ENCODE data around the gene CCL25.

The CCL25 gene

DNA sequence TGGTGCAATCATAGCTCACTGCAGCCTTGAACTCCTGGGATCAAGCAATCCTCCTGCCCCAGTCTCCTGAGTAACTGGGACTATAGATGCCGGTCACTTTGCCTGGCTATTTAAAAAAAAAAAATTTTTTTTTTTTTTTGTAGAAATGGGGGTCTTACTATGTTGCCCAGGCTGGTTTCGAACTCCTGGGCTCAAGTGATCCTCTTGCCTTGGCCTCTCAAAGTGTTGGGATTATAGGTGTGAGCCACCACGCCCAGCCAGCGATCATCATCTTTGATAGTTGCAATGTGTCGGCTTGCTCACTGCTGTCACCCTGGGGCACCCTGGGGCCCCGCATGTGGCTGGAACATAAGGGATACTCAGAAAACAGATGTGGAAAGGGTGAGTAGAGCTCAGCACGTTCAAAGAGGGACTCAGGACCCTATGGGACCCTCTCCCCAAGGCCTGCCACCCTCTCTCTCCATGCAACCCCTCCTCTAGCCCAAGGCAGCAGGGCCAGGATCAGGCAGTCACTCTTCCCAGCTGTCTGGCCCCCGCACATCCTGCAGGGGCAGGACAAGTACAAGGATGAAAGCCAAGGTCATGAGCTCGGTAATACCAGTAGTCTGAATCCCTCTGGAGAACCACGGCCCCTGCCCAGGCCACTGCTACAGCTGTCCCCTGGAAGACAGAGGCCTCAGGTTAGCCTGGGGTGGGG is 6.5 kb upstream of the CCL25 start:
- DNase-seq: no peak

DNA sequence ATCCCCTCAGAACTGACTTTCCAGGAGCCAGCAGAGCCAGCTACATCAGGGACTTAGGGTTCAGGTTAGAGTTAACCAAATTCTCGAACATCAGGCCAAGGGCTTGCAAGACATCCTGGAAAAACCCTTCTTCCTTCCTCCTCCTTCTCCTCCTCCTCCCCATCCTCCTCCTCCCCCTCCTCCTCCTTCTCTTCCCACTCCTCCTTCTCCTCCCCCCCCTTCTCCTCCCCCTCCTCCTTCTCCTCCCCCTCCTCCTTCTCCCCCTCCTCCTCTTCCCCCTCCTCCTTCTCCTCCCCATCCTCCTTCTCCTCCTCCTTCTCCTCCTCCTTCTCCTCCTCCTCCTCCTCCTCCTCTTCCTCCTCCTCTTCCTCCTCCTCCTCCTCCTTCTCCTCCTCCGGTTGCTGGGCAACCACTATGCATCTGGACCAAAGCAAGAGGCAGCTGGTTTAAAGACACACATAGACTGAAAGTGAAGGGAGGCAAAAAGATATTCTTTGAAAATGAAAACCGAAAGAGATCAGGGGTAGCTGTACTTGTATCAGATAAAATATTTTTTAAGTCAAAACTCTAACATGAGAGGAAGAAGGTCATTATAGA is 5.9 kb upstream of the CCL25 start:
- DNase-seq: no peak

DNA sequence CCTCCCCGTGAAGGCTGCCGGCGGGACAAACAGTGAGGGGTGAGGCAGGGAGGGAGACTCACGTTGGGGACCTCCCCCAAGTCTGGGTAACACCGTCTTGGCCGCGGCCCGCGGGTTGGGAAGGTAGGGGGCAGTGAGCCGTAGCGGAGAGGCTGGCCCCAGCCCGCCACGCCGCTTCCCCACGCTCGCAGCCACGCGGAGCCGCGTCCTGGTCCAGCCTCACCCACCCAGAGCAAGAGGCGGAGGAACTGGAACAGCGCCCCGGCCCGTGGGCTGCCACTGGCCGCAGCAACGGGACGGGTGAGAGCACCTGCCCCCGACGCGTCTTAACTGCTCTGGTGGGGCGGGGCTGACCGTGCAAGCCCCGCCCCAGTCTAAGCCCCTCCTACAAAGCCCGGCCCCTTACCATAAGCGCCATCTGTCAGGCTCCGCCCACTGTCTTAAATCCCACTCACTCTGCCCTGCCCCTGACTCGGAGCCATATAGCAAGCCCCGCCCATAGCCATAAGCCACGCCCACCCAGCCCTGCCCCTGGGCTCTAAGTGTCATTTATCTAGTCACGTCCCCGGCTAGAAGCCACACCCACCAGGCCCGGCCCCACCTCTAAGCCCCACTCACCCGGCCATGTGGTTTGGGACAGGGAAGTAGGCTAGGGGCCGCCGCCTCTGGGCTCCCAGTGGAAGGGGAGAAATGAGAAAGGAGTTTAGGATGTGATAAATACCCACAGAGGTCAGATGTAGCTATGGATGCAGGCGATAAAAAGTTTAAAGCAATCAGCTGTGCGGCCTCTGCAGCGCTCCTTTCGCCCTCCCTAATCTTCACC is 2.1 kb upstream of the CCL25 start:
- DNase-seq: peak; percentile 57

DNA sequence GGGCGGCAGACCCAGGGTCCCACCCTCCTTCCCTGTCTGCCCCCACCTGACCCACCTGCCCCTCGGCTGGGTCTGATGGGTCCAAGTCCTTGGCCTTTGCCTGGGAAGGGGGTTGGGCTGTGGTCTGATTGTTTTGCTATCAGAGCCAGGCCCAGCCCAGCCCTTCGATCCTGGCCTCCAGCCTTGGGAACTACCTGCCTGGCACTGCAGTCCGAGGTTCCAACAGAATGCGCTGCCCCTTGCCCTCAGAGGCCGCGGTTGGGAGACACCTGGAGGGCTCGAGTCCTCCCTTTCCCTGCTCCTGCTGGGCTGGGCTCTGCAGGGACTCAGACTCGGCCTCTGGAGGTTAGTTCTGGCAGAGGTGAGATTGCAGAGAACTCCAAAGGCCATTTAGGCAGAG is 1.6 kb downstream of the CCL25 start:
- DNase-seq: no peak

DNA sequence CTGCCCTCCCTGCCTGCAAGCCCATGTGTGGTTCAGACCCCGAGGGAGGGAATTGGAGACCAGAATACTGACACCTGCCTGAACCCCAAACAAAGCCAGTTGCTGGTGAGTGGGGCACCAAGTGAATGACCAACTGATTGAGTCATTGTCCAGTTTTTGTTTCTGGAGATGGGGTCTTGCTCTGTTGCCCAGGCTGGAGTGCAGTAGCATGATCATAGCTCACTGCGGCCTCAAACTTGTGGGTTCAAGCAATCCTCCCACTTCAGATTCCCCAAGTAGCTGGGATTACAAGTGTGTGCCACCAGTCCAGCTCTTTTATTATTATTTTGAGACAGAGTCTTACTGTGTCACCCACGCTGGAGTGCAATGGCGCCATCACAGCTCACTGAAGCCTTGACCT is 4.0 kb downstream of the CCL25 start:
- no peak for DNase-seq

DNA sequence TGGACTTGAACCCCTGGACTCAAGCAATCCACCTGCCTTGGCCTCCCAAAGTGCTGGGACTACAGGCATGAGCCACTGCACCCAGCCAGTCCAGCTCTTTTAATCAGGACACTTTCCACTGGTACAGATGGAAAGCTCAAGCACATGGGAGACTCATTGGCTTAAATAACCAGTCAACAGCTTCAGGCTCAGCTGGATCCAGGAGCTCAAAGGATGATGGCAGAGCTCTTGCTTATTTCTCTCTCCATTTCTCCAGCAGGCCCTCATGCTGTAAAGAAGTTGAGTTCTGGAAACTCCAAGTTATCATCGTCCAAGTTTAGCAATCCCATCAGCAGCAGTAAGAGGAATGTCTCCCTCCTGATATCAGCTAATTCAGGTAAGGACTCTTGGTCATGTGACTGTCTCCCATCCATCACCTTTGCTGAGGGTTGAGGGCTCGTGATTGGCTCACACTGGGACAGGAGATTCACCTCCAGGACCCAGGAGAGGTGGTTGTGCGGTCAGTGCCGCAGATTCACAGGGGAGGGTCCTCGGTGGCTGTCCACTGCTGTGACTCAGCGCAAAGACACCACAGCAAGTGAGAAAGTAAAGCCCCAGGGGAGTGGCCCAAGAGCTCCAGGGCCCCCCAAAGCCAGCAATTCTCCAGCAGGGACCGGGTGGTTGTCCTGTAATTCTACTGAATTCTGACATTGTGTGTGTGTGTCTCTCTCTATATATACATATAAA is 5.1 kb downstream of the CCL25 start:
- DNase-seq: no peak

DNA sequence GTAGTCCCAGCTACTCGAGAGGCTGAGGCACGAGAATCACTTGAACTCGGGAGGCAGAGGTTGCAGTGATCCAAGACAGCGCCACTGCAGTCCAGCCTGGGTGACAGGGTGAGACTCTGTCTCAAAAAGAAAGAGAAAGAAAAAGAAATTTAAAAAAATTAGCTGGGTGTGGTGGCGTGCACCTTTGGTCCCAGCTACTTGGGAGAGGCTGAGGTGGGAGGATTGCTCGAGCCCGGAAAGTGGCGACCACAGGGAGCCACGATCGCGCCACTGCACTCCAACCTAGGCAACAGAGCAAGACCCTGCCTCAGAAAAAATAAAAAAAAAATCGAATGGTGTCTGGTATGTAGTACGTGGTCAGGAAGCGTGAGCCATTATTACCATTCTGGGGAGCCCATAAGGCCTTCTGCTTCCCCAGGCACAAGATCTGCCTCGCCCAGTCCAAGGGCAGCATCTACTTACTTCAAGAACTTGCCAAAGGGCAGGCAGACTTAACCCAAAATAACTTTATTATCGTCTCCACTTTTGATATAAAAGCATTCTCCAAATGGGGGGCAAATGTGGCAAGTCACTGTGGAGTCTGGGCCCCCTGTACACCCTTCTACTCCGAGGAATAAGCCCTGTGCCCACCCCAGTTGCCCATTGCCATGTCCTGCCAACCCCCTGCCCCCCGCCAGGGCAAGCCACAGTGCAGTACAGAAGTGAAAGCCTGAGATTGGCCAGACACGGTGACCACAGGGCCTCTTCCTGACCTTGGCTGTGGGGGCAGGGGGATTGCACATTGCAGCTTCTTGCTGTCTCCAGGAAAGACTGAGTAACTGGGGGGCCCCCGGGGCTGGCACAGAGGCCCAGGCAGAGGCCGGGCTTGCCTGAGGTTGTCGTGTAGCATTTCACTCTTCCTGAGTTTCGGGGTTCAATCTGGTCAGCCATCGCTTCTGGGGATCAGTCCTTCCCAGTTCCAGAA is 12.6 kb downstream of the CCL25 start:
- no peak for DNase-seq

DNA sequence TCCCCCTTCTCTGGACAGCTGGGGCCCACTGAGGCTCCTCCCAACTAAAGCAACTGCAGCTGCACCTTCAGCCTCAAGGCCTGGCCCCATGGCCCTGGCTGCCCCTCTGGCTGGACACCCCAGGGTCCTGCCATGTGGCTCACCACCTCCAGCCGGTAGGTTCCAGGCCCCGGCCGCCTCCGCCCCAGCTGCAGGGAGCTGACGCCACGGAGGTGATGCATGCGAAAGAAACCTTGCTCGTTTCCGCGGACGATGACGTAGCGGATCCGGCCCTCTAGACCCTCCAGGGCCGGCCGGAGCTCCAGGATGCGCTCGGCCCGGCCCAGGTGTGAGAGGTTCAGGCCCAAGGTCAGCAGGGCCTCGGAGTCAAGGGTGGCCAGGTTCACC is 13.3 kb downstream of the CCL25 start:
- no peak for DNase-seq

DNA sequence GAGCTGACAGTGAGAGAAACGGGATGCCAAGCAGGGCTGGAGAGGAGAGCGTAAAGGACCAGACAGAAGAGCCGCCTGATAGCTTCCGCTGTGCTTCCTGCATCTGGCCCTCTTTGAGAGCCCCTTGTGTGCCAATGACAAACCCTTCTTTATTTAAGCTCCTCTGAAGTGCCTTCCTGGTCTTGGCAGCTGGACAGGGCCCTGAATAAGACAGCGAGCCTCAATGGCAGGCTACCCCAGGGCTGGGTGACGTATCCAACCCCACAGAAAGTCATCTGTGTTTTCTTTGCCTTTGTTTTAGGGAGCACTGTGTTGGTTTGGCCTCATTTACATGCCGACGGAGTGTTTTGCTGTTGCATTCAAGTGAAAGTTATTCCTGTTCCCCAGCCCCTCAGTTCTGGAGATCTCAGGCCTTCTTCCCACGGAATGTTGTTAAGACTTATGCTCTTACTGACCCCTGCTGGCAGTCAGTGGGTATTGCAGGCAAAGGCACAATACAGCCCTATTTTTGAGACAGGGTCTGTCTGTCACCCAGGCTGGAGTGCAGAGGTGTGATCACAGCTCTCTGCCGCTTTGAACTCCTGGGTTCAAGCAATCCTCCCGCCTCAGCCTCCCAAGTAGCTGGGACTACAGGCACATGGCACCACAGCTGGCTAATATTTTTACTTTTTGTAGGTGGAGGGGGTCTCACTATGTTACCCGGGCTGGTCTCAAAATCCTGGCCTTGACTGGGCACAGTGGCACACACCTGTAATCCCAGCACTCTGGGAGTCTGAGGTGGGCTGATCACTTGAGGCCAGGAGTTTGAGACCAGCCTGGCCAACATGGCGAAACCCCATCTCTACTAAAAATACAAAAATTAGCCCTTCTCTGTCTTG is 16.8 kb downstream of the CCL25 start:
- no peak for DNase-seq

DNA sequence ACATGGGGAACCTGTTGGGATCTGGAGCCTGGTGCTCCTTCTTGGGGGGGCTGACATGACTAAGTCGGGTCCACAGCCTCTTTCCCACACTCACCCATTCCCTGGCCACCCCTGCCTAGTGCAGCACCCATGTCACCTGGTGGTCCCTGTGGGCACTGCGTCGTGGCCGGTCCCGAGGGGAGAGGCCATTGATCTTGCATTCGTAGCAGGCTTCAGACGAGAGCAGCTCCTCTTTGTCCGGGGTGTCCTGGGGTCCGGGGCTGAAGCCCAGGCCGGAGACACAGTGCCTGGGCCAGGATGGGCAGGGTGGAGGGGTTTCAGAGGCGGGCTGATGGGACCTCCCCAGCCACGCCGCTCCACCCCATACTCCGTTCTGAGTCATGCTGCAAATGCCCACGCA is 19.4 kb downstream of the CCL25 start:
- DNase-seq: no peak

DNA sequence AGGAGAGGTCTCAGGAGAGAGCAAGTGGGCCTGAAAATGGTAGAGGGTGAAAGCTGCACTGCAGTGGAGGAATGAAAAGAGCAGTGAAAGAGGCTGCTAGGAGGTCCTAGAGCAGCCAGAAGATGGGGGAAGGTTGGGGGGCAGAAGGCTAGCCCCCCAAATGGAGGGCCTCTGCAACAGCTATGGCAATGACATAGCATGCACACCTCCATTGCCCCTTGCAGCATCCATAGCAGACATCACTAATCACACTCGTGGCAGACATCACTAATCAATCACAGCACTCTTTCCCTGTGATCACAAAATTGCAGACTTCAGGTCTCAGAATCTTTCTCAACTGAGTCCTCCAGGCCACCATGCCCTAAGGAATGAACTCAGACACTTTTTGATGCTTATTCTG is 21.9 kb downstream of the CCL25 start:
- no peak for DNase-seq

DNA sequence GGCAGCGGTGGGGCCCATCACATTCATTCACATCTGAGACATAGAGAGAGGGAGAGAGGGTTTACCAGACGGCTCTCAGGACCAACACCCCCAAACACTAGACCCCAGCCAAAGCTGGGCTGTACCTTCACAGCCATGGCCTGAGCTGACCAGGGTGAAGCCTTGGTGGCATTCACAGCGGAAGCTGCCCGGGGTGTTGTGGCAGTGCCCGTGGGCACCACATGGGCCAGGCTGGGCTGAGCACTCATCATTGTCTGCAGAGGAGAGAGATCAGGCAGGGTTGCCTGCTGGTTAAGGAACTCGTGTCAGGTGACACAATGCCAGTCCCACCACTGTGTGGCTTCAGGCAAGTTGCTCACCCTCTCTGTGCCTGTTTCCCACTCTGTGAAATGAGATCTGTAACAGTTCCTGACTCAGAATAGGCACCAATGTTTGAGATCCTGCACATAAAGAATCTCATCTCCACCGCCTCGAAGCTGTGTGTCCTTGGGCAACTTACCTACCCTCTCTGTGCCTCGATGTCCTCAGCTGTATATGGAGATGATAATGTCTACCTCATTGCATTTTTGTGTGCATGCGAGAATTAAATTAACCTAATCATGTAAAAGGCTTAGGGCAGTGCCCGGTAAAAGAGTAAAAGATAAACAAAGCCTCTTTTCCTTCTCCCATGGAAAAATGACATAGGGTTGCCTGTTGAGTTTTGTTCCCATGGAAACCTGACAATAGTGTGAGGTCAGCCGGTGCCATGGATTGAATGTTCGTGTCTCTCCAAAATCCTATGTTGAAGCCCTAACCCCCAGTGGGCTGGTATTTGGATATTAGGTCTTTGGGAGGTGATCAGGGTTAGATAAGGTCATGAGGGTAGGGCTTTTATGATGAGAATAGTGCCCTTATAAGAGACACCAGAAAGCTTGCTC is 22.9 kb downstream of the CCL25 start:
- no peak for DNase-seq

DNA sequence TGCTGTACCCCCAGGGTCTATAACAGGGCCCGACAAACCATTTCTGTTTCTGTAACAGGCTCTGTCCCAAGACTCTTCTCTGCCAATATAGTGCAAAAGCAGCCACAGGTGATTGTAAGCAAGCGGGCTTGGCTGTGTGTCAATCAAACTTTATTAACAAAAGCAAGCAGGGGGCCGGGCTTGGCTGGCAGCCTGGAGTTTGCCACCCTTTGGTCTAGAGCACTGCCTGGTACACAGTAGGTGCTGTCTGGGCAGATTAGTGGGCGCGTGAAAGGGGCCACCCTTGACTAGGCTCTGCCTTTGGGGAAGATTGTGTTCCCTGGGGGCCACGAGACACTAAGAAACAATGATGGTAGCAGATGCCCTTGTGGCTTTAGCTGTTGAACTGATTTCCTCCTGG is 27.4 kb downstream of the CCL25 start:
- DNase-seq: no peak

DNA sequence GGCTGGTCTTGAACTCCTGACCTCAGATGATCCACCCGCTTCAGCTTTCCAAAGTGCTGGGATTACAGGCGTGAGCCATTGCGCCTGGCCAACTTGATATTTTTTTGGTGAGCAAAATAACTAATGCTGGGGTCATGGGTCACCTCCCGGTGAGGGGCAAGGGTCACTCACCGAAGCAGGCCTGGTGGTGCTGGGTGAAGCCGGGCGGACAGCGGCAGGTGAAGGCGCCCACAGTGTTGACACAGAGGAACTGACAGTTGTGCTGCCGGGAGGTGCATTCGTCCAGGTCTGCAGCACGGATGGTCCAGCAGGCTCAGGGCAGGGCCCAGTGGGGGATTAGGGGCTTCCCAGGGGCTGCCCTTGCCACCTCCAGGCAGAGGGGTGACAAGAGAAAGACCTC is 28.3 kb downstream of the CCL25 start:
- no peak for DNase-seq

DNA sequence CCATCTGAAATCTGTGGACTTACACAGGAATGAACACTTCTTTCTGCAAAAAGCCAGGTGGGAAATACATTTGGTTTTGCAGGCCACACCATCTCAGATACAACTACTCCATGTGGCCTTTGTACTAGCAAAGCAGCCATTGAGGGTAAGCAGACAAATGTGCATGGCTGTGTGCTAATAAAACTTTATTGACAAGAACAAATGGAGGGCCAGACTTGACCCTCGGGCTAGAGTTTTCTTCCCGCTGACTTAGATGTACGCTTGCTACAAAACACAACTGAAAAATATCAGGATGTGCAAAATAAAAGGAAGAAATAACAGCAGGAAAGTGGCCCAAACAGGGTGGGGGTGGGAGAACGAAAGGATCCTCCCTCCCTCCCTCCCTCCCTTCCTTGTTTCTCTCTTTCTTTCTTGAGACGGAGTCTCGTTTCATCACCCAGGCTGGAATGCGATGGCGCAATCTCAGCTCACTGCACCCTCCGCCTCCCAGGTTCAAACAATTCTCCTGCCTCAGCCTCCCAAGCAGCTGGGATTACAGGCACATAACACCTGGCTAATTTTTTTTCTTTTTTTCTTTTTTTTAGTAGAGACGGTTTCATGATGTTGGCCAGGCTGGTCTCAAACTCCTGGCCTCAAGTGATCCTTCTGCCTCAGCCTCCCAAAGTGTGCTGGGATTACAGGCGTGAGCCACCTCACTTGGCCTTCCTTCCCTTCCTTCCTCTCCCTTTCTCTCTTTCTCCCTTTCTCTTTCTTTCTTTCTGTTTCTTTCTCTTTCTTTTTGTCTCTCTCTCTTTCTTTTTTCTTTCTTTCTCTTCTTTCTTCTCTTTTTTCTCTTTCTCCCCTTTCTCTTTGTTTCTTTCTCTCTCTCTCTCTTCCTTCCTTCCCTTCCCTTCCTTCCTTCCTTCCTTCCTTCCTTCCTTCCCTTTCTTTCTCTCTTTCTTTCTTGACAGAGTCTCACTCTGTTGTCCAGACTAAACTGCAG is 29.3 kb downstream of the CCL25 start:
- no peak for DNase-seq

DNA sequence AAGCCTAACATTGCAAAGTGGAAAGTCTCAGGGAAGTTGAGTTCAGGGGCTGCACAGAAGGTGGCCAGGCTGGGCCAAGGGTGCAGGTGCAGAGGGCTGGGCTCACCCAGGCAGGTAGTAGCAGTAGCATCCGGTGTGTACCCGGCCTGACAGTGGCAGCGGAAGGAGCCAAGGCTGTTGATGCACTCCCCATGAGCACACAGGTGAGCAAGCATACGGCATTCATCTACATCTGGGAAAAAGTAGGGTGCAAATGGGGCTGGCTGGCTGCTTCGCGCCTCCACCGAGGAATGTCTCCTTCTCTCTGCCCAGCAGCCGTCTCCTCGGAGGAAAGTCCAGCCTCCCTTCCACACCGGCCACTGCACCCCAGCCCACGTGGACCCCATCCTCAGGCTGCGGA is 30.6 kb downstream of the CCL25 start:
- DNase-seq: no peak

DNA sequence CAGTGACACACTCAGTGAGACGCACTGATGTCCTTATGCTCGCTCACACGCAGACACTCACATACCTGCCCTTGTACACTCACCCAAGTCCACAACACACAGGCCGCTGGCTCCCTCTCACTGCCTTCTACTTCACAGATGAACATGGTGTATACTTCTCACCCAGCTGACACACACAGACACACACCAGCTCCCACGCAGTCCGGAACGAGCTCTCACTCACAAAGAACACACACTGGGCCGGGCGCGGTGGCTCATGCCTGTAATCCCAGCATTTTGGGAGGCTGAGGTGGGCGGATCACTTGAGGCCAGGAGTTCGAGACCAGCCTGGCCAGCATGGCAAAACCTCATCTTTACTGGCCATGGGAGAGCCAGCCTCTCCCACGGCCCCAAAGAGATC is 31.6 kb downstream of the CCL25 start:
- no peak for DNase-seq

DNA sequence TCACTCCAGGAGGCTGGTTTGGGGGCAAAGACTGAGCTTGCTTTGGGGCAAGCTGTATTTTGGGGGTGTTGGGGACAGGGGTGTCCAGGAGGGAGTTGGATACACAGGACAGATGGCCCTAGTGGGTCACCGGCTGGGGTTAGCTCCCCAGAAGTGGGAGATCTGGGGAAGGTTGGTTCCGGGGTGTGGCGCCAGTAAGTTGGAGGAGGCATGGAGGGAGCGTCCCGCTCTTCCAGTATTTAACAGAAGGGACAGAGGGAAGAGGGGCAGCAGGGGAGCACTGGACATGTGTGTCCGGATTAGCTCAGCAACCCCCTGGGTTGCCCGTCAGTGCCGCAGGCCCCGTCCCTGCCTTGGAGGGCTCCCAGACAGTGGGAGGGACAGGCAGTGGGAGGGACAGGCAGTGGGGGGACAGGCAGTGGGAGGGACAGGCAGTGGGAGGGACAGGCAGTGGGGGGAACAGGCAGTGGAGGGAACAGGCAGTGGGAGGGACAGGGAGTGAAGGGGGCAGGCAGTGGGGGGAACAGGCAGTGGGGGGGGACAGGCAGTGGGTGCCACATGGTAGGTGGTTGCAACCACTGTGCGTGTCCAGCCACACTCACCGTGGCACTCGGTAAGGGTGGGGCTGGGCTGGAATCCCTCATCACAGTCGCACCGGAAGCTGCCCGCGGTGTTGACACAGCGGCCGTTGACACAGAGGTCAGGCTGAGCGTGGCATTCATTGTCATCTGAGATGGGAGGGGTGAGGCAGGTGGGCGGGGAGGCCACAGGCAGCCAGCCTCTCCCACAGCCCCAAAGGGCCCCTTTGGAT is 33.2 kb downstream of the CCL25 start:
- DNase-seq: no peak

Data from fibroblast of skin of abdomen (primary cell).